Endothelial cell (in vitro differentiated cells): ENCODE data around the gene TMTC4. TPM values are rescaled to one million over a fixed set of nuclear protein-coding genes. Genes with fewer than 3 reads are reported as not detected.
A peak's percentile ranks its signal among the peaks of the same experiment; 100 is the strongest.

ENCODE experiments used
- DNase-seq: peaks from one replicate; pipeline ENCODE4 v3.0.0; 2021; ENCODE audit warnings: low spot score
- H3K27ac Mint-ChIP-seq: one replicate; pipeline ENCODE4 v1.8.0; 2021; ENCODE audit warnings: mixed read lengths, inconsistent platforms; ENCODE audit not compliant: unreplicated experiment
- H3K27me3 Mint-ChIP-seq: one replicate; pipeline ENCODE4 v1.8.0; 2021; ENCODE audit warnings: mild to moderate bottlenecking, moderate library complexity, mixed read lengths, inconsistent platforms; ENCODE audit not compliant: unreplicated experiment
- H3K36me3 Mint-ChIP-seq: one replicate; pipeline ENCODE4 v1.8.0; 2021; ENCODE audit warnings: mild to moderate bottlenecking, low read depth, mixed read lengths, inconsistent platforms; ENCODE audit not compliant: unreplicated experiment
- H3K4me1 Mint-ChIP-seq: one replicate; pipeline ENCODE4 v1.8.0; 2021; ENCODE audit warnings: mild to moderate bottlenecking, mixed read lengths, inconsistent platforms; ENCODE audit not compliant: unreplicated experiment
- H3K4me3 Mint-ChIP-seq: one replicate; pipeline ENCODE4 v1.8.0; 2021; ENCODE audit warnings: mild to moderate bottlenecking, mixed read lengths, inconsistent platforms; ENCODE audit not compliant: unreplicated experiment
- H3K9me3 Mint-ChIP-seq: one replicate; pipeline ENCODE4 v1.8.0; 2021; ENCODE audit warnings: mixed read lengths, inconsistent platforms; ENCODE audit not compliant: unreplicated experiment
- CTCF ChIP-seq: fragments of 200-600 bp; sonication (generic); IDR thresholded peaks from one replicate; pipeline ENCODE4 v1.5.0; 2021; ENCODE audit warnings: antibody characterized with exemption; ENCODE audit not compliant: unreplicated experiment
- total RNA-seq: library from RNA; stranded (reverse); fragmentation: NEBNext Ultra II Directional; extraction: Animal tissue kit (Norgen Biotek cat#: 25700); gene quantifications from one replicate; pipeline ENCODE4 v1.2.1, GENCODE V29; 2021; ENCODE audit not compliant: unreplicated experiment

The TMTC4 gene
- total RNA-seq, 1 donor from 2014 or later = 40.1 TPM

DNA sequence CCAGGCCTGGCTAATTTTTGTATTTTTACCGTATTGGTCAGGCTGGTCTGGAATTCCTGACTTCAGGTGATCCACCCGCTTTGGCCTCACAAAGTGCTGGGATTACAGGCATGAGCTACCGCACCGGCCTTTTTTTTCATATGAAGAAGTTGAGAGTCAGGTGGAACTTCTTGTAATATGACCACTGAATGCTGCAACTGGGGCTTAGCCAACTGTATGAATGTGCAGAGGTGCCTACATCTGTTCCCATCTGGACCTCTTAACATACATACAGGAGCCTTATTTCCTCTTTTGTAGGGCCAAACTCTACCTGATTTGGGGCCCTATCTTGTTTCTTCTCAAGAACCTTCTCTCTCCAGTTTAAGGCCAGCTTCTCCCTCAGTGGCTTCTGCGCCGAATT lies 74.1 kb downstream of the TMTC4 start:
- H3K9me3 Mint-ChIP-seq = no peaks in the 10 kb centered on the region
- no peak for DNase-seq
- no peak for TF ChIP-seq CTCF
- H3K36me3 Mint-ChIP-seq = no peaks in the 10 kb centered on the region
- H3K4me3 Mint-ChIP-seq = no peak overlapping the region
- peaks cover 1% of the 10 kb centered on the region for H3K27me3 Mint-ChIP-seq
- peaks cover 3% of the 10 kb centered on the region for H3K4me1 Mint-ChIP-seq
- H3K27ac Mint-ChIP-seq = peak overlapping the region; percentile 62

GRCh38 chr13:100597253-100597652 lies 77.3 kb downstream of the TMTC4 start:
- Mint-ChIP-seq H3K4me1 (no peaks in the 10 kb centered on the region), H3K27me3 (peaks cover 1% of the 10 kb centered on the region), H3K9me3 (no peaks in the 10 kb centered on the region), H3K4me3 (no peak overlapping the region), H3K36me3 (no peaks in the 10 kb centered on the region), H3K27ac (no peak overlapping the region)
- DNase-seq = no peak
- TF ChIP-seq CTCF = no peak

DNA sequence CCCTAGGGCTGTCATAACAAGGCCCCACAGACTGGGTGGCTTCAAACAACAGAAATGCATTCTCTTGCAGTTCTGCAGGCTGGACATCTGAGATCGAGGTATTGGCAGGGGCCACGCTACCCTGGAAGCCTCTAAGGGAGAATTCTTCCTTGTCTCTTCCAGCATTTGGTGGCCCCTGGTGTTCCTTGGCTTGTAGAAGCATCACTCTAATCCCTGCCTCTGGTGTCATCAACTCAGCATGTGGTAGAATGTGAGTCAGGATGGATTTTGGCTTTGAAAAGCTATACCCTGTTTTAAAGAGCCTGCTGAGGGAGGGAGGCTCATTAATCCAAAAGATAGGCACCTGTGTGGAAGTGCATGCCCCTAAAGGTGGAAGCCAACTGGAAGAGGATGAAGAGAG lies 78.1 kb downstream of the TMTC4 start:
- Mint-ChIP-seq H3K27ac (no peak overlapping the region), H3K9me3 (no peaks in the 10 kb centered on the region), H3K4me3 (no peak overlapping the region), H3K36me3 (no peaks in the 10 kb centered on the region), H3K27me3 (peaks cover 1% of the 10 kb centered on the region), H3K4me1 (peaks cover 2% of the 10 kb centered on the region)
- no peak for TF ChIP-seq CTCF
- DNase-seq = no peak

GRCh38 chr13:100594731-100595130 lies 79.9 kb downstream of the TMTC4 start:
- Mint-ChIP-seq H3K27ac (no peak overlapping the region), H3K4me3 (no peak overlapping the region), H3K27me3 (peaks cover 1% of the 10 kb centered on the region), H3K9me3 (no peaks in the 10 kb centered on the region), H3K4me1 (peaks cover 6% of the 10 kb centered on the region), H3K36me3 (no peaks in the 10 kb centered on the region)
- peak; percentile 34 for TF ChIP-seq CTCF
- peak; percentile 52 for DNase-seq

GRCh38 chr13:100594255-100594654 lies 80.3 kb downstream of the TMTC4 start:
- peaks cover 1% of the 10 kb centered on the region for H3K27me3 Mint-ChIP-seq
- H3K4me3 Mint-ChIP-seq = no peak overlapping the region
- no peaks in the 10 kb centered on the region for H3K36me3 Mint-ChIP-seq
- no peak overlapping the region for H3K27ac Mint-ChIP-seq
- no peak for TF ChIP-seq CTCF
- H3K4me1 Mint-ChIP-seq = peaks cover 8% of the 10 kb centered on the region
- no peak for DNase-seq
- no peaks in the 10 kb centered on the region for H3K9me3 Mint-ChIP-seq
